ENCODE results near the gene COL9A1.
"Not testable (repeated sequence)": the region's sequence is repeated elsewhere in the genome, so short reads cannot be mapped to it uniquely, and the experiment has no call there.

The COL9A1 gene

DNA sequence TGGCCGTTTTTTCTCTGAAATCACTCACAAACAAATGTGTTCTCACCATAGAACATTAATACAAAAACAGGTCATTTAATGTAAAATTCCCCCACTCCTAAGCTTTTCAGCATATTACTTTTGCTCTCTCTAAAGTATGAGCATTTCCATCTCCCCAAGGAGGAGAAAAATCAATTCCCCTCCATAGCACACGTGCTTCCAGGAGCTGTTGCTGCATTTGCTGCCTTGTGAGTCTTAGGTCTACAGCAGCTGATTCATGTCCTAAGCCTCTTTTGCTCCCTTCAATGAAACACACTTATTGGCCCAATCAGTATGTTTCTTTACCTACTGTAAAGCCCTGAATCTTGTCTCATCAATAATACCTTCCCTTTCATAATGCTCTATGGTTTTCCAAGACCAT is 6.4 kb upstream of the COL9A1 start:
- no peak for TF ChIP-seq ZNF274 (IDR thresholded peaks at IDR 0.05; ENCODE audit: low read depth, low read length)
- no peak overlapping the region for H3K4me3 ChIP-seq (ENCODE audit: low read length)

DNA sequence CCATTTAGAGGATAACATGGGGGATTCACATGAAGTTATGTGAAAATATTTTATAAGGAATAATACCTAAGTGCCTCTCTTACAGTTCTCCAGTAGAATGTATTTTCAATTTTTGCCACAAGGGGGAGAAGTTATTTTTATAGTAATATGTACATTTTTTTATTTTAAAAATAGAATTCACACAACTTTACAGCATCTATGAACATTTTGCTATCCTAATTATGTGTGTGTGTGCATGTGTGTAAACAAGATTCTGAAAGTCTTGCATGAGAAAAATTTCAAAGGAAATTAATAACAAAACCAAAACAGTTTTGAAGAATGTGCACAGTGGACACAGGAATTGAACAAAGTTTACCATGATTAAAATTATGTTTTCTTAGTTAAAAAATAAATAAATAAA is 5.3 kb upstream of the COL9A1 start:
- not testable (repeated sequence) for H3K4me3 ChIP-seq (ENCODE audit: low read length)

GRCh38 chr6:70307008-70307407 is 4.1 kb upstream of the COL9A1 start:
- TF ChIP-seq ZNF274 (IDR thresholded peaks at IDR 0.05; ENCODE audit: low read depth, low read length) = no peak
- no peak overlapping the region for H3K4me3 ChIP-seq (ENCODE audit: low read length)

DNA sequence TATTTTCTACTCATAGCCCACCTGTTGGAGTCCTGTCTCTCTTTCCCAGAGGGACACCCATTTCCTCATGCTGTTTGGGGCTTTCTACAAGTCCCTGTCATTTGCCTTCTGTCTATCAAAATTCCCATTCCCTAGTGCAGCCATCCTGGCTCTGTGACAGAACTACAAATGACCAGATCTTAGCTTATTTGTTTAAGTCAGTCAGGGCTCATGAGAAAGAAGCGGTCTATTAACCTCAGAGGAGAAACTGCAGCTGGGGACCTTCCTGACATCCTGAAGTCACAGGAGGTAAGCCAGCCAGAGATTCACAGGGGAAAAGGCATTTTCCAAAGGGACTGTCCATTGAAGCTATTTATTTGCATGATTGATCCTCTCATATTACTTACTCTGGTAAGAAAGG is 1.7 kb upstream of the COL9A1 start:
- no peak for TF ChIP-seq ZNF274 (IDR thresholded peaks at IDR 0.05; ENCODE audit: low read depth, low read length)
- H3K4me3 ChIP-seq (ENCODE audit: low read length) = no peak overlapping the region

DNA sequence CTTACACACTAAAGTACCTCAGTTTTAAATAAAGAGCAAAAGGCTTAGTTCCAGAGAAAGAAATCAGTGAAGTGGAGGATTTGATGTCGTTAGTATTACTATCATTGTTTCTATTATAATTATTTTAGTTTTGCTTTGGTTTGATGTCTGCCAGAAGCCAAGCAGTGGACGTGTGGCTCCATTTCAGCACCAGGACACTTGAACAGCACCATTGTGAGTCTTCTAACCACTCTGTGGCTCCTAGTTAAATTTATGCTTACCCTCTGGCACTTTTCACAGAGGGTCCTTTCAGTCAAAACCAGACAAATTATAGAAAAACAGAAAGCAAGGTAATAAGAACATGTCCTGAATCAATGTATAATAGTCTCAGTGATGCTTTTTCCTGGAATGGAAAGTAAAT is 3.4 kb downstream of the COL9A1 start:
- no peak overlapping the region for H3K4me3 ChIP-seq (ENCODE audit: low read length)
- no peak for TF ChIP-seq ZNF274 (IDR thresholded peaks at IDR 0.05; ENCODE audit: low read depth, low read length)

- no peak for TF ChIP-seq ZNF274 (IDR thresholded peaks at IDR 0.05; ENCODE audit: low read depth, low read length)
These were observed 4.8 kb downstream of the COL9A1 start for GRCh38 chr6:70298068-70298467.

GRCh38 chr6:70292193-70292592 is 10.7 kb downstream of the COL9A1 start:
- H3K4me3 ChIP-seq (ENCODE audit: low read length) = no peak overlapping the region
- no peak for TF ChIP-seq ZNF274 (IDR thresholded peaks at IDR 0.05; ENCODE audit: low read depth, low read length)

More at GRCh38 chr6:70298068-70298467, 4.8 kb downstream of the COL9A1 start:
- no peak overlapping the region for H3K4me3 ChIP-seq (ENCODE audit: low read length)

DNA sequence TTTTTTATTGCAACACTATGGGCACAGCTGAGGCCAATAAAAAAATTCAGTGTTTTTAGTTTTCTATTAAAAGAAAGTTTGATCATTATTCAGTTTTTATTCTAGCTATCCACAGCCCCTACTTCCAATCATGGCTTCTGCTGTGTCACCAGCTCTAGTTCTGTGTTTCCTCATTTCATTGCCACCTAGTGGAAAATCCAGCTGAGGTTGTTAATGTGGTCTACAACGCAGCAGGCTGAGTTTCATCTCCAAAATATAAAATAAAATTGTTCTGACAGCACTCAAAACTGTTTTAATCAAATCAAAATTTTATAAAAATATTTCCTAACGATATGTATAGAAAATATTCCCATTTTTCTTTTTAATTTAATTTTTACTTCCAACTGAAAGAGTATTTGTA is 13.6 kb downstream of the COL9A1 start:
- no peak for TF ChIP-seq ZNF274 (IDR thresholded peaks at IDR 0.05; ENCODE audit: low read depth, low read length)
- H3K4me3 ChIP-seq (ENCODE audit: low read length) = no peak overlapping the region

- TF ChIP-seq ZNF274 (IDR thresholded peaks at IDR 0.05; ENCODE audit: low read depth, low read length) = no peak
- no peak overlapping the region for H3K4me3 ChIP-seq (ENCODE audit: low read length)
These were observed 16.0 kb downstream of the COL9A1 start for GRCh38 chr6:70286905-70287304.

DNA sequence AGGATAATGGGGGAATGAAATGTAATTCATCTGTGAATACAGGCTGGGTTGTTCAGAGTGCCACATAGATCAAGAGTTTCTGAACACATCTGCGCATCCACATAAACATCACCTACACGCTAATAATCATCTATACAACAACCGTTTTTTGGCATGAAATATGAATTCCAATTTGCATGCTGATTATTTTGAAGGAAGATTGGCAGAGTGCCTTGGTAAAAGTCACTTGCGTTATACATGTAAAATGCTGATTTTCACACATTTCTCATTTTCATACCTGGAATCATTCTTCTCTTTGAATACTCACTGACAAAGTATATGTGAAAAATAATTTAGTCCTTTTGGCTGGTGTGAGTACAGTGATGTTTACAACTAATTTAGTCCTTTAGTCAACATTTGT is 17.7 kb downstream of the COL9A1 start:
- TF ChIP-seq ZNF274 (IDR thresholded peaks at IDR 0.05; ENCODE audit: low read depth, low read length) = no peak
- no peak overlapping the region for H3K4me3 ChIP-seq (ENCODE audit: low read length)

- no peak overlapping the region for H3K4me3 ChIP-seq (ENCODE audit: low read length)
- TF ChIP-seq ZNF274 (IDR thresholded peaks at IDR 0.05; ENCODE audit: low read depth, low read length) = no peak
These were observed 19.9 kb downstream of the COL9A1 start for GRCh38 chr6:70282919-70283461.

- TF ChIP-seq ZNF274 (IDR thresholded peaks at IDR 0.05; ENCODE audit: low read depth, low read length) = no peak
- H3K4me3 ChIP-seq (ENCODE audit: low read length) = no peak overlapping the region
These were observed 20.5 kb downstream of the COL9A1 start for GRCh38 chr6:70282312-70282918.

DNA sequence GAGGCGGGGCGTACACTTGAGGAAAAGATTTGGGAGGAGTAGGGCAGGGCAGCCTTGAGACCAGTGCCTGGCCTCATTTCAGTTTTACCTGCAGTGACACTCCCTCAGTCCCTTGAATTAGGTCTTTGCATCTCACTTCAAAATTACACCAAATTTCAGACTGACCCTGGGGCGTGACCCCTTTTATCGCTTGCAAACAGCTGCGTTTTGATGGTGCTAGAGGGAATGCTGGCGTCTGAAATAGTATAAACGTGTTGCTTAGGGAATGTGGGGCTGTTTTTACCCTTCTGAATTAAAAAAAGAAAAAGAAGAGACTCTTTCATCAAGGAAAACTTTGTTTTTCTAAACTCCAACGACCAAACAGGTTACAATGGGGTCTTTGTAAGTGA is 21.0 kb downstream of the COL9A1 start:
- TF ChIP-seq ZNF274 (IDR thresholded peaks at IDR 0.05; ENCODE audit: low read depth, low read length) = no peak
- no peak overlapping the region for H3K4me3 ChIP-seq (ENCODE audit: low read length)

- H3K4me3 ChIP-seq (ENCODE audit: low read length) = no peak overlapping the region
- TF ChIP-seq ZNF274 (IDR thresholded peaks at IDR 0.05; ENCODE audit: low read depth, low read length) = no peak
These were observed 22.5 kb downstream of the COL9A1 start for GRCh38 chr6:70280400-70280853.

DNA sequence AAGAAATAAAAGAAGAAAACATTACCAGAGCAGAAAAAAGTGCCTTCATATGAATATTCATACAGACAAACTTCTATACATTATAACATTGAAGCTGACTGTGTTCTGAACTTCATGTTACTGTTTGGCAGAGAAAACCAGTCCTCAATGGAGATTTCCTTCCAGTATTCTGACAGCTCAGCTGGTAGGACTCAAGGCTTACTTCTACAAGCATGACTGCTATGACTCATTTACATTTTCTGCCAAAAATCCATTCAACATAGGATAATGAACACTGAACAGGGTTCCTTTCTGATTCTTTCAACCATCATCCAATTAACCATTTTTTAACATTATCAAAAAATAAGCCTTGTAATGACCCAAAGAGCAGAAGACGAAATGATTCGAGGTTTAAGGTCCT is 25.4 kb downstream of the COL9A1 start:
- no peak for TF ChIP-seq ZNF274 (IDR thresholded peaks at IDR 0.05; ENCODE audit: low read depth, low read length)
- H3K4me3 ChIP-seq (ENCODE audit: low read length) = no peak overlapping the region

DNA sequence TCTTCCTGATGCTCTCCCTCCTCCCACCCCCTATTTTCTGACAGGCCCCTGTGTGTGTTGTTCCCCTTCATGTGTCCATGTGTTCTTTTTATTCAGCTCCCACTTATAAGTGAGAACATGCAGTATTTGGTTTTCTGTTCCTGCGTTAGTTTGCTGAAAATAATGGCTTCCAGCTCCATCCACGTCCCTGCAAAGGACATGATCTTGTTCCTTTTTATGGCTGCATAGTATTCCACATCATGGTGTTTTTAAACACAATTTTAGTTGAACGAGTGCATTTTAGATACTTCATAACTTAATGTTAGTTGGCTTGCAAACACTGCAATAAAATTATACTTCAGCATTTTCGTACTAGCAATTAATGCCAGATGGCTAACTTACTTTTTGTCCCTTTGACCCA is 28.5 kb downstream of the COL9A1 start:
- TF ChIP-seq ZNF274 (IDR thresholded peaks at IDR 0.05; ENCODE audit: low read depth, low read length) = no peak
- no peak overlapping the region for H3K4me3 ChIP-seq (ENCODE audit: low read length)
